Measurements from ENCODE around the gene CPNE9.

DNA sequence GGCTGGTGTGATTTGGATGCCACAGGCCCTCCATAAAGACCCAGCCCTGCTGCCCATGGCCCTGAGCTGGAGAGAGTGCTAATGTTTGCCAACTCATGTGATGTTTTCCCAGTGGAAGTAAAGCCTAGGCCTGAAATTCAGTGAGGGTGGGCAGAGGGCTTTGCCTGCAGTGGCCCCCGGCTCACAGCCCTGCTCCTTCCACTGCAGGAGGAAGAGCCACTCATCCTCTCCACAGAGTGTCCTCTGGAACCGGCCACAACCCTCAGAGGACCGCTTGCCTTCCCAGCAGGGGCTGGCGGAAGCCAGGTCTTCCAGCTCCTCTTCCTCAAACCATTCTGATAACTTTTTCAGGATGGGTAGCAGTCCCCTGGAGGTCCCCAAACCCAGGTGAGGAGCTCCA, 13.9 kb upstream of the CPNE9 start:
- TF ChIP-seq POLR2A (IDR thresholded peaks at IDR 0.05; ENCODE audit: low read depth, low read length) (no peak), TAF1 (IDR thresholded peaks at IDR 0.05; ENCODE audit: low read depth, low read length) (no peak), SPI1 (IDR thresholded peaks at IDR 0.05; ENCODE audit: low read depth, low read length) (no peak), POLR2AphosphoS5 (IDR thresholded peaks at IDR 0.05; ENCODE audit: low read depth, low read length) (no peak), POU2F2 (IDR thresholded peaks at IDR 0.05; ENCODE audit: low read depth, low read length) (no peak), PAX5 (IDR thresholded peaks at IDR 0.05; ENCODE audit: insufficient read depth, low read length, severe bottlenecking) (no peak)
